Erythroblast (primary cell): Measurements from ENCODE around the gene BPIFB4.
"Not testable (repeated sequence)": the region's sequence is repeated elsewhere in the genome, so short reads cannot be mapped to it uniquely, and the experiment has no call there.

Source experiments
- DNase-seq, 2 experiments: peaks; one replicate each; lab custom pipeline; 2025; lab: John Stamatoyannopoulos, UW
- GATA1 ChIP-seq: IDR thresholded peaks from 2 replicates; pipeline ENCODE4 v1.6.1; 2011; ENCODE audit warnings: low read depth, mild to moderate bottlenecking, control low read depth, low read length, moderate library complexity
- POLR2A ChIP-seq: IDR thresholded peaks from 2 replicates; pipeline ENCODE4 v1.6.1; 2011; ENCODE audit warnings: mild to moderate bottlenecking, low read length

BPIFB4 gene

DNA sequence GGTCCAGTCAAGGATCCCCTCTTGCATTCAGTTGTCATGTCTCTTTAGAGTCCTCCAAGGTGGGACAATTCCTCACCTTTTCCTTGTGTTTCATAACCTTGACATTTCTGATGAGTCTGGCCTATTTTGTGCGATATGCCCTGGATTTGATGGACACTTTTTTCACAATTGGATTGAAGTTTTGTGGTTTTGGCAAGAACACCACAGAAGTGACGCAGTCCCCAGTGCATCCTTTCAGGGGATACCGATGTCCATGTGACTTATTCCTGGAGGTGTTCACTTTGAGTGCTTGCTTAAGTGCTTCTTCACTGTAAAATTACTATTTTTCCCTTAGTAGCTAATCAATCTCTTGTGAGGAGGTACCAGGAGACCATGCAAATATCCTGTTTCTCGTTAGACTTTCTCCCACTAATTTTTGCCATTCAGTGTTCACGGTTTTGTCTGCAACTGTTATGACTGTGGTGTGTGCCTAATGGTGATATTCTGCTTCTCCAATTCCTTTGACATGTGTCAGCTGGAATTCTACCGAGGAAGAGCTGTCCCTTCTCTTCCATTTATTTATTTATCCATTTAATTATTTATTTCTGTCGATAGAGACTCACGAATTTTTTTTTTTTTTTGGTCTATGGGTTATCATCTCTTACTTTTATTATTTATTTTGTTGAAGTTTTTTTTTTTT, 30.8 kb downstream of the BPIFB4 start:
- no peak for DNase-seq
- TF ChIP-seq POLR2A (no peak), GATA1 (no peak)

DNA sequence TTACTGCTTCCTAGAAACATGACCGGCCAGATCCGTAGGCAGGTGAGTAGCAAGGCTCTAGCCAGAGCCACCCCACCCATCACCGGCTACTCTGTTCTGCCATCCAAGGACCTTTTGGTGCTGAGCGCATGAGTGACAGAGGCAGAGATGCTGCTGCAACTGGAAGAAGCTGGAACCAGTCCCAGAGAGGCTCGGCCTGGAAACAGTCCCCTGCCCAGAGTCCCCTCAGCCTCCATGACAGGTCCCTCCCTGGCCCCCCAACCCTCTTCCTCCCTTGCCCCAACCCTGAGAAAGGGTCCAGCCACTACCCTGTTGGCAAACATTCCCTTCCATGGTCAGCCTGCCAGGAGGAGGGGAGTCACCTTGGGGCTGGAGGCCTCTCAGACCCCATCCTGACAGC, 31.9 kb downstream of the BPIFB4 start:
- DNase-seq, result no peak
- TF ChIP-seq GATA1, result no peak
- TF ChIP-seq POLR2A, result no peak

GRCh38 chr20:33112547-33113386, 33.3 kb downstream of the BPIFB4 start:
- TF ChIP-seq POLR2A, result no peak
- TF ChIP-seq GATA1, result no peak
- DNase-seq, result no peak

- DNase-seq, result no peak
- TF ChIP-seq GATA1 (no peak), POLR2A (no peak)
Measured at GRCh38 chr20:33113387-33113908, 34.0 kb downstream of the BPIFB4 start.

- not testable (repeated sequence) for DNase-seq
Measured at GRCh38 chr20:33115501-33115900, 36.1 kb downstream of the BPIFB4 start.

GRCh38 chr20:33119725-33120720, 40.6 kb downstream of the BPIFB4 start:
- no peak for DNase-seq
- no peak for TF ChIP-seq POLR2A
- TF ChIP-seq GATA1, result no peak

DNA sequence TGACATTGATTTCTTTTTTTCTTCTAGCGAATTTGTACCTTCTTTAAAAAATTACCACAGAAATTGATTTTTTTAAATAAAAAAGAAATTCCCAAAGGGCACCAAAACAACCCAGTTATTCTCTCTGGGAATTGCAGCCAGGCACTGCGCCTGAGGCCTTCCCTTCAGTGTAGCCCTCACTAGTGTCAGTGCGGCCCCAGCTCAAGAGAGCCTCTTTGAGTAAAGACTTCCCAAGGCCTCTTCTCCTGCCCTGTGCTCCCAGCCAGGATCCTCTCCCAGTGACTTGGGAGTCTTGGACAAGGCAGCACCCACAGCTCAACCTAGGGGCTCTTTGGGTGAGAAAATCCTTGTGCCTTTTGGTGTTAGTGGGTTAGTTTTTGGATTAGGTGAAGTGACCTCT, 41.5 kb downstream of the BPIFB4 start:
- DNase-seq, result no peak
- TF ChIP-seq GATA1 (no peak), POLR2A (no peak)

- not testable (repeated sequence) for DNase-seq
Measured at GRCh38 chr20:33122297-33122696, 42.9 kb downstream of the BPIFB4 start.

- TF ChIP-seq GATA1, result no peak
- DNase-seq, result no peak
Measured at GRCh38 chr20:33124261-33124660, 44.8 kb downstream of the BPIFB4 start.

- no peak for DNase-seq
- no peak for TF ChIP-seq POLR2A
- TF ChIP-seq GATA1, result no peak
Measured at GRCh38 chr20:33124994-33125393, 45.6 kb downstream of the BPIFB4 start.

- TF ChIP-seq POLR2A (no peak), GATA1 (no peak)
Measured at GRCh38 chr20:33125983-33126382, 46.5 kb downstream of the BPIFB4 start.

GRCh38 chr20:33127422-33128097, 48.1 kb downstream of the BPIFB4 start:
- TF ChIP-seq GATA1 (no peak), POLR2A (no peak)
- DNase-seq, result no peak

More at GRCh38 chr20:33125983-33126382, 46.5 kb downstream of the BPIFB4 start:
- DNase-seq, result no peak

GRCh38 chr20:33130568-33131061, 51.2 kb downstream of the BPIFB4 start:
- no peak for DNase-seq
- TF ChIP-seq POLR2A, result no peak
- no peak for TF ChIP-seq GATA1
